ENCODE measurements around the gene RIOK1.
A peak's percentile ranks its signal among the peaks of the same experiment; 100 is the strongest.
"Not testable (repeated sequence)": the region's sequence is repeated elsewhere in the genome, so short reads cannot be mapped to it uniquely, and the experiment has no call there.

The RIOK1 gene

DNA sequence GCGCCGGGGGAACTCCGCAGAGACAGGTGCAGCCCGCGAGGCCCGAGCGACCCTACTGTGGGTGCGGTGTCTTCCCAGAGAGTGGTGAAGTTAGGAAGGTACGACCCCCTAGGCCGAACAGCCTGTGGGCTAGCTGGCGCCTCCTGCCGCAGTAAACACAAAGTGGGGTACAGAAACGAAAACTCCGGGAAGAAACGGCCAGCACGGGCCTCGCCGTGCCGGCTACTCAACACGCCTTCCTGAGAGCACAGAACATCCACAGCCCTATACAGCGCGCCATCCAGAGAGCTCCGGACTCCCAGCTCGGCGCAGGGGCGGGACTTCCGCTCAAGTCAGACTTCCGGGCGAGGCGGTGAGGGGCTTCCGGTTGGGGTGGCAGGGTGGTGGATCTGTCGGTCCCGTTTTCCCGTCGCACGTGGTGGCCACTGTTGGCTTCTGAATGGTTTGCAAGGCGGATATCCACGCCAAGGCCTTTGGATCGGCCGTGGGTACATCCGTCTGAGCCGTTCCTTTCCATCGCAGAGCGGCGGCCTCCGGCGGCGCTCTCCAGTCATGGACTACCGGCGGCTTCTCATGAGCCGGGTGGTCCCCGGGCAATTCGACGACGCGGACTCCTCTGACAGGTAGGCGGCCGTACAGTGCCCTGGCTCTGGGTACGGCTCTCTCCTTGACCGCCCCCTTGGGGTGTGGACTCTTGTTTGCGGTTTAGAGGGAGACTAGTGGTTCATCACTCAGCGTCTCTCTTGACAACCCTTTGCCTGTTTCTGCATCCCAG, at the start of gene RIOK1, which contains the start of gene CAGE1:
Gene RIOK1 (plus strand): TSS at position 358 of the 775 bp plus-strand sequence. CDS start 195 bp downstream, at position 553.
Gene CAGE1 (minus strand): TSS at position 292 of the 775 bp plus-strand sequence. CDS start 2,569 bp downstream, outside the sequence.
- peak; percentile 74 for DNase-seq (ENCODE audit: low spot score)

DNA sequence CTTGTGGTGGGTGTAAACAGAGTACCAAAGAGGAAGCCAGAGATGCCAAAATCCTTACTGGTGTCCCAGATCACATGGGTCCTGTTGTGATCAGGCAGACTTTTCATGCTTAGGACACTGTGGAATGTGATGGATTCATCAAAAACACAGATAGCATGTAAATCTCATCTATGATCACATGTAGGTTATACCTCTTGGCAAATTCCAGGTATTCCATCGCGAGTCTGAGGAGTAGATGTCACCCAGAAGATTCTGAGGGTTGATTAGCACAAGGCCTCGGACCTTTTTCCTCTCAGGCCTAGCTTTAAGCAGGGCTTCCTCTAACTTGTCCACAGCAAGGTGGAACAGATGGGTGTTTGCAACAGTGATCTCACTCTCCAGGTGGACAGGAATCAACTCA, 48.3 kb upstream of the RIOK1 start:
- DNase-seq (ENCODE audit: low spot score) = no peak

DNA sequence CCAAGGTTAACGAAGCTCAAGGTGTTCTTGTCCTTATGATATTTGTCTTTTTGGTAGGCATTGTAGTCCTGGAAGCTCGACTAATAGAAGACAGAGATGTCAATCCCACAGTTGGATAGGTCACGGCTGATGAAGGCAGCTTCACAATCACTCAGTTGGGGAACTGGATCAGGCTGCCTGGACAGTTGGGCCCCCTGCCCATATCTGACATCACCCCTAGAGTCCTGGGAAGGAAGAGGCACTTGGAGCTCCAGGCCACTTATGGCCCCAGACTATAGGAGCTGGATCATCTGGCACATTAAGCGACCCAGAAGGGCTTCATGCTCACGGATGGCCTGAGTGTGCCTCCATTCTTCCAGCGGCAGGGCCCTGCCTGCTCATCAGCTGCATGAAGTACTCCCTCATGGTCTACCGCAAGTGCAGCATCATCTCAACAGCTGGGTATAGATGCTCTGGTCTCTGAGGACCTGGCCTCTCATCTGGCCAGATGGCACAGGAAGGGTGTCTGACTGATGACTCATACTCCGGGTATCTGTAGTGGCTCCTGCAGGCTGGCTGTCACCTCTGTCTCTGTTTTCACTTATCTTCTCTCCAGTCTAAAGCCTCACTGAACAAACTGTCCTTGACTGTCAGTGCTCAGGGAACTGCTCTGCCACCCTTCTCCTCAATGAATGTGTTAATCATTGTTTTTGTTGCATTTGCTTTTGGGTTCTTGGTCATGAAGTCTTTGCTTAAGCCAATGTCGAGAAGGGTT, 47.4 kb upstream of the RIOK1 start:
- DNase-seq (ENCODE audit: low spot score) = no peak

DNA sequence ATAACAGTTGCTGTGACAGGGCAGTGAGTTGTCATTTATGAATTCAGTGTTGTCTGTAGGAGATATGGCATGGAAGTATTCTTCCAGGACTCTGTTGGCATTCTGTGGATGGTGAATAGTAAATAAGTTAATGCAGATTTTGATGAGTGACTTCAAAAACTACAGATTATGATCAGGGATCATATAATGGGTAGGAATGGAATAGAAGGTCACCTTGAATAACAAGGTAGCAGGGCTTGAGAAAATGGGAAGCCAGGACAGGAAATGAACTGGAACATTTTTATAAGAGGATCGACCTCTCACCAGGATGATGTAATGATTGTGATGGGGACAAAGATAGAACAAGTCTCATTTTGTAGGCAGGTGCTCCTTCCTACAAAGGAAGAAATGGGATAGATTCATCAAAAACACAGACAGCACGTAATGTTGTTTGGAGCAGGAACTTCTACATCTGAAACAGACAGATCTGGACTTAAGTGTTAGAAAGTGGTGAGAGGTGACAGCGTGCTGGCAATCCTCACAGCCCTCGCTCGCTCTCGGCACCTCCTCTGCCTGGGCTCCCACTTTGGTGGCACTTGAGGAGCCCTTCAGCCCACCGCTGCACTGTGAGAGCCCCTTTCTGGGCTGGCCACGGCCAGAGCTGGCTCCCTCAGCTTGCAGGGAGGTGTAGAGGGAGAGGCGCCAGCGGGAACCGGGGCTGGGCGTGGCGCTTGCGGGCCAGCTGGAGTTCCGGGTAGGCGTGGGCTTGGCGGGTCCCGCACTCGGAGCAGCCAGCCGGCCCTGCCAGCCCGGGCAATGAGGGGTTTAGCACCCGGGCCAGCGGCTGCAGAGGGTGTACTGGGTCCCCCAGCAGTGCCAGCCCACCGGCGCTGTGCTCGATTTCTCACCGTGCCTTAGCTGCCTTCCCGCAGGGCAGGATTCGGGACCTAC, 45.8 kb upstream of the RIOK1 start:
- DNase-seq (ENCODE audit: low spot score) = no peak

DNA sequence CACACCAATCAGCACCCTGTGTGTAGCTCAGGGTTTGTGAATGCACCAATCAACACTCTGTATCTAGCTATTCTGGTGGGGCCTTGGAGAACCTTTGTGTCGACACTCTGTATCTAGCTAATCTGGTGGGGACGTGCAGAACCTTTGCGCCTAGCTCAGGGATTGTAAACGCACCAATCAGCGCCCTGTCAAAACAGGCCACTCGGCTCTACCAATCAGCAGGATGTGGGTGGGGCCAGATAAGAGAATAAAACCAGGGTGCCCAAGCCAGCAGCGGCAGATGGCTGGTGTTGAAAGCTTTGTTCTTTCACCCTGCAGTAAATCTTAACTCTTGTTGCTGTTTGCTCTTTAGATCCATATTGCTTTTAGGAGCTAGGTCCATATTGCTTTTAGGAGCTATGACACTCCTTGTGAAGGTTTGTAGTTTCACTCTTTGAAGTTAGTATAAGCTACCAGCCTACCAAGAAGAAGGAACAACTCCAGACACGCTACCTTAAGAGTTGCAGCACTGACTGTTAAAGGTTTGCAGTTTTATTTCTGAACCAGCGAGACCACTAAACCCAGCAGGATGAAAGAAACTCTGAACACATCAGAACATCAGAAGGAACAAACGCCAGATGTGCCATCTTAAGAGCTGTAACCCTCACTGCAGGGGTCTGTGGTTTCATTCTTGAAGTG, 44.7 kb upstream of the RIOK1 start:
- DNase-seq (ENCODE audit: low spot score) = not testable (repeated sequence)

DNA sequence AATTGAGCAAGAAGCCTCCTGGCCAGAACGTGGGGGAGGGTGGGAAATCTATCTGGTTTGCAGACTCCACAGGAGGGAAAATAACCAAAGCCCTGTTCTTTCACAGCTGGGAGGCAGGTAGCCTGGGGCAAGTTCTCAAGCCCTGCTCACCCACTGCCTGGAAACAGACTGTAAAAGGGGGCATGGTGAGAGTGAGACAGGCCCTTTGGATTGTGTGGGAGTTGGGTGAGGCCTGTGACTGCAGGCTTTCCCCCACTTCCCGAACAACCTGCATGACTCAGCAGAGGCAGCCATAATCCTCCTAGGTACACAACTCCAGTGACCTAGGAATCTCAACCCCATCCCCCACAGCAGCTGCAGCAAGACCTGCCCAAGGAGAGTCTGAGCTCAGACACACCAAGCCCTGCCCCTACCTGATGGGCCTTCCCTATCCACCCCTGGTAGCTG, 42.0 kb upstream of the RIOK1 start:
- DNase-seq (ENCODE audit: low spot score) = not testable (repeated sequence)

DNA sequence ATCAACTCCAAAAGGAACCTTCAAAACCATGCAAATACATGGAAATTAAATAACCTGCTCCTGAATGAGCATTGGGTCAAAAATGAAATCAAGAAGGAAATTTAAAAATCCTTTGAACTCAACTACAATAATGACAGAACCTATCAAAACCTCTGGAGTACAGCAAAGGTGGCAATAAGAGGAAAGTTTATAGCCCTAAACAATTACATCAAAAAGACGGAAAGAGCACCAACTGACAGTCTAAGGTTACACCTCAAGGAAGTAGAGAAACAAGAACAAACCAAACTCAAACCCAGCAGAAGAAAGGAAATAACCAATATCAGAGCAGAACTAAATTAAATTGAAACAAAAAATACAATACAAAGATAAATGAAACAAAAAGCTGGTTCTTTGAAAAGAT, 39.0 kb upstream of the RIOK1 start:
- not testable (repeated sequence) for DNase-seq (ENCODE audit: low spot score)

DNA sequence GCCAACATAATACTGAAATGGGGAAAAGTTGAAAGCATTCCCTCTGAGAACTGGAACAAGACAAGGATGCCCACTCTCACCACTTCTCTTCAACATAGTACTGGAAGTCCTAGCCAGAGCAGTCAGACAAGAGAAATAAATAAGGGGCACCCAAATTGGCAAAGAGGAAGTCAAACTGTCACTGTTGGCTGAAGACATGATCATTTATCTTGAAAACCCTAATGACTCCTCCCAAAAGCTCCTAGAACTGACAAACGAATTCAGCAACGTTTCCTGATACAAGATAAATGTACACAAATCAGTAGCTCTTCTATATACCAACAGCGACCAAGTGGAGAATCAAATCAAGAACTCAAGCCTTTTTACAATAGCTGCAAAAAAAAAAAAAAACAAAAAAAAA, 37.7 kb upstream of the RIOK1 start:
- DNase-seq (ENCODE audit: low spot score) = not testable (repeated sequence)

DNA sequence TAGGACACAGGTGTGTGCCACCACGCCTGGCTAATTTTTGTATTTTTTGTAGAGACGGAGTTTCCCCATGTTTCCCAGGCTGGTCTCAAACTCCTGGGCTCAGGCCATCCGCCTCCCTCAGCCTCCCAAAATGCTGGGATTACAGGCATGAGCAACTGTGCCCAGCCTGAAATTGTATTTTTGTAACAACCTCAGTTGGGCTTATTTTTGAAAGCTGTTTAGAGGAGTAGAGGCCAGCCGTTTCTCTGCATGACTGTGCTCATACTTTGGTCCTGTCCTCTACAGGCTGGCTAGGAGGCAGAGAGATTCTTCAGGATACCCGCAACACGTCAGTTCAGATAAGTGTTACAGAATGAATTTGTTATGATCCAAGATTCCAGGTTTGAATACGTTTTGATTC, 22.2 kb upstream of the RIOK1 start:
- no peak for DNase-seq (ENCODE audit: low spot score)

DNA sequence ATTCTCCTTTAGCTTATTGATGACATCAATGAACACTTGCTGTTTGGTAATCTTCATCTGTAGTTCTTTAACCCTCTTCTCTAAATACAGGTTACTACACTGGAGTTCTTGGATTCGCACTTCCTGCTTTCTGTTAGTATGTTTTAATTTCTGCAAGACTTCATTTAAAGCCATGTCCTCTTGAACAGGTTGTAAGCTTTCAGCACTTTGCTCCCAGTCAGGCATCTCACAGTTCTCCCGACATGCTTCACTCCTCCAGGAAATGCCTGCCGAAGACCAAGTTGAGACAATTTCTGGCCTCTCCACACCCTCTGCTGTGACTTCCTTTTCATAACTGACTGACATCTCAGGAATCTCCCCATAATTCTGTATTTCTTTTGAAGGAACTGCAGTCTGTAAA, 15.9 kb upstream of the RIOK1 start:
- no peak for DNase-seq (ENCODE audit: low spot score)

DNA sequence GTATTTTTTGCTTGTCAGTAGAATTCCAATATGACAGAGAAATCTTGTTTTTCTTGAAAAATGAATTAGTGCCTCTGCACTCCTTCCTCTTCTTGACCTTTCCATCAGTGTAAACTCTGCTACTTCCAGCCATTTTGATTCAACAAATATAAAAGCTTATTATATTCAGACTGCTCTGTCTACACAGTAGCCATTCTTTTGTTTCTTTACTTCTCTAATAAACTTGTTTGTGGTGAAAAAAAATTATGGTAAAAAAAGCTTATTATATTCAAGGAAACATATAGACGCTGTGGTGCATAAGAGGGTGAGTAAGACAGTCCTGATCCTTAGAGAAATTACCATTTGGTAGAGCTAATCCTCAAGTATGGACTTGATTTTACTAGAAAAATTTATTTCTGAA, 11.6 kb upstream of the RIOK1 start:
- DNase-seq (ENCODE audit: low spot score) = no peak

DNA sequence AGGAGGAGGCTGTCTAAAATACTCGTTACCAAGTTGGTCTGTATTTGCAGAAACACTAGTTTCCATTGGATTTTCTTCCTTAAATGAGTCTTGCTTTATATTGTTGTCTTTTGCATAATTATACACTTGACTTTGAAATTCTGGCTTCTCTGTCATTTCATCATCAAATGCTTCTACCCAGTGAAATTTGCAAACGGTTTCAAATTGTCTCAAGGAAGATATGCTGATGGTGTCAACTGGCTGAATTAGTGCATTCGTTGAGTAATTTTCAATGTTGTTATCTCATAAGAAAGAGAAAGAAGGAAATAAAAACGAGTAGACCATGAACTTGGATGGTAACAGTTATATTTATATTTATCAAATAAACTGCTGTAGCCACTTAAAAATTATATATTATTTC, 10.9 kb upstream of the RIOK1 start:
- DNase-seq (ENCODE audit: low spot score) = no peak

DNA sequence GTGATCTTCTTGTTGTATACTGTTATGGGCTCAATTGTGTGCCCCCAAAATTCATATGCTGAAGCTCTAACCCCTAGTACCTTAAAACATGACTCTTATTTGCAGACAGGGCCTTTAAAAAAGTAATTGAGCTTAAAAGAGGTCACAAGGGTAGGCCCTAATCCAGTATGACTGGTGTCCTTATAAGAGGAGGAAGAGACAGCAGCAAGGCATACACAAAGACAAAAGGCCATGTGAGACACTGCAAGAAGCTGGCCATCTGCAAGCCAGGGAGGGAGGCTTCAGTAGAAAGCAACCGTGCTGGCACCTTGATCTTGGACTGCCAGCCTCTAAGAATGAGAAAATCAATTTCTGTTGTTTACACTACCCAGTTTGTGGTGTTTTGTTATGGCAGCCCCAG, 8.5 kb upstream of the RIOK1 start:
- DNase-seq (ENCODE audit: low spot score) = no peak

DNA sequence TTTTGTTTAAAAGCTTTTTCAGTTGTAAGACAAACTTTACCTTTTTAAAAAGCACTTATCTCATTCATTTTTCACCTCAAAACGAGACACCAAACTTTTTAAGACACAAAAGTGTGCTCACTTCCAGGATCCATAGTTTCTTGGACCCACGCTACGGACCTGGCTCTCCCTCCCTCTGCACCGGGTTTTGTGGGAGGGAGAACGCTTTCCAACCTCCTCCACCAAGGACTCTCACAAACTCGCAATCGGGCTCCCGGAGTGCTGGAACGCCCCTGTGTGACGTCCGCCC, 502 bp upstream of the RIOK1 start:
- DNase-seq (ENCODE audit: low spot score) = no peak

DNA sequence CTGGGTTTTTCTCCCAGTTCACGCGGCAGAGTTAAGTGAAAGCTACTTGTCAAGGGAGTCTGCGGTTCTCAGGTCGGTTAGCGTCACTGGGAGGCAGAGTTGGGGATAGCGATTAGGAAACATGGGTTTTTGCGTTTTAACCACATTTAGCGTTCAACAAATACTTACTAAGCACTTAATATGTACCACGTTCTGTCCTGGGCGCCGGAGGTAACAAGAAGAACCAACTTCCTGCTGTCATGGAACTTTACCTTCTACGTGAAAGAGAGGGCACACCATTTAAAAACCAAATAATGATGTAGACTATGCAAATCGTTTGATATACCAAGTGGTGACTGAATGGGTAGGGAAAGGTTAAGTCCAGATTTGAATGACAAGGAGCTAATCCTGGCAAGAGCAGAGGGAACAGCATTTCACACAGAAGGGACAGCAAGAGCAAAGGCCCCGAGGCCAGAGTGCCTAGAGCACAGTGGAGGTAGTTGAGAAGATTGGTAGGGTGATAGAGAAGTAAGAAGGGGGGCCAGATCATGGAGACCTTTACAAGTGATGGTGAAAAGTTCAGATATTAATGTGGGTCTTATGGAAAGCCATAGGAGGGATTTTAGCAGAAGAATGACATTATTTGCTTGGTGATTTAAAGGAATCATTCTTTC, 744 bp downstream of the RIOK1 start:
- no peak for DNase-seq (ENCODE audit: low spot score)

DNA sequence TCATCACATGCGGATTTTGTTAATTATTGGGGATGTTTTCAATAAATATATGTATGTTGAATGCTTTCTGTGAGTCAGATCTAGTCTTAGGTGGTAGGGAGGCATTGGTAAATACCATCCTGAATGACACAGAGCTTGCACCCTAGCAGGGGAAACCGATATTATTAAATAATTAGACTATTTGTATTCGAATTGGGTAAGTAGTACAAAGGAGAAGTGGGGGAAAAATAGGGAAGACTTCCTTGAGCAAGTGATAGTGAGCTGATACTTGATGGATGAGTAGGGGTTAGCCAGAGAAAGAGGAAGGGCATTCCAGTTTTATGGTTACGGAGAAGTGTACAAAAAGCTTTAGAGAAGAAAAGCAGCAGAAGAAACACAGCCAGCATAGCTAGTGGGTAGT, 1.5 kb downstream of the RIOK1 start:
- DNase-seq (ENCODE audit: low spot score) = no peak

DNA sequence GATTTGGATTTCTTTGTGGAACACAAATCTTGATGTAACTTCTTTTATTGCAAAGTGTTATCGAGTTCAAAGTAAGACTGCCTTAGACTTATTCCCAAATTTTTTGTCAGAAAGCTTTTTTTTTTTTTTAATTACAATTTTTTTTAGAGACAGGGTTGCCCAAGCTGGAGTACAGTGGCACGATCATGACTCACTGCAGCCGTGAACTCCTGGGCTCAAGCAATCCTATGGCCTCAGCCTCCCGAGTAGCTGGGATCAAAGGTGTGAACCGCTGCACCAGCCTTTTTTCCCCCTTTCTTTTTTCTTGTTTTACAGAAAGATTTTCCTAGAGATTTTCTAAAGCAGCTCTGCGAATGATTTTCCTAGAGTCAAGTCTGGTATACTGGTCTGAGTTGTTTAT, 2.8 kb downstream of the RIOK1 start:
- DNase-seq (ENCODE audit: low spot score) = no peak

DNA sequence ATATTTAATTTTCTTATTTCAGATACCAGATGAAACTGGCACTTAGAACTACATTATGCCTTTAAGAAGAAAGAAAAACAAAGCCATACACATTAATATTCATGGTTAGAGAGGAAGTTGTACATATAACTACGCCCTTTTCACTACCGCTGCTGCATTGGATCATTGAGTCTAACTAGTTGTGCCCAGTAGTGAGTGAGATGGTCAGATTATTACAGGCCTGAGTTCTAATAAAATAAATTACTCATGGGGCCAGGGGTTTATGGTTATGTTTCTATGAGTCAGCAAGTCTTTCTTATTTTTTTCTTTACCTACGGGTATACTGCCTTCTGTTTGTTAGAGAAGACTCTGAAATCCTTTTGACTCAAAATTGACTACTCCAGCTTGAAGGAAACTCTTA, 11.5 kb downstream of the RIOK1 start:
- DNase-seq (ENCODE audit: low spot score) = no peak

DNA sequence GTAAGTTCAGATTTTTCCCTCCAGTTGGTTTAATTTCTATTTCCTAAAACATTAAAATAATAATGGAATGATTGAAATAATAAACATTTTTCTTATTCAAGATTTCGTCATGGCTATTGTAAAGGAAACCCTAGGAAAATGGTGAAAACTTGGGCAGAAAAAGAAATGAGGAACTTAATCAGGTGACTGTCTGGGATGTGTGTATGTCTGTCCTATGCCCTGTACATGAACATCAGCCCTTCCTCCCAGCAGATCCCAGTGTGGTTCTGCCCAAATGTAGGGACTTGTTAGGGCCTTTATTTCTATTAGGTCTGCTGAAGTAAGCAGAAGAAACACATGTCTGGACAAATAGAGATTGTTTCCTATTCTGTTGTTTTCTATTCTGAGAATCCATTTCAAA, 13.1 kb downstream of the RIOK1 start:
- no peak for DNase-seq (ENCODE audit: low spot score)

DNA sequence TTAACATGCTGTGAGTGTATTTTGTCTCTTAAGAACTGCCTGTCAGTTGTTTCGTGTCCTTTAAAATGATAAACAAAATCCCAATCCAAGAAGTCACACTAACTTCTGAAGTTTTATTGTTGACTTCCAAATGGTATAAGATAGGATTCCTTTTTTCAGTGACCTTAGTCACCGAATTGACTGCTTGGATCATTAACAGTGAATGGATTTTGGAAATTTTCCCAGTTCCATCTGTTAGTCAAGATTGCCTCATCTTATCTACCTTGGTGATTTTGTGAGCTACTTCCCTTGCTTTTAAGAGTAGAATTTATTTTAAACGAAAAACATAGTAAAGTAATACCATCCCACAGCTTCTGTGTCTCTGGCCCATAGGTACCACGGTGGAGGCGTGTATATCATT, 14.9 kb downstream of the RIOK1 start:
- no peak for DNase-seq (ENCODE audit: low spot score)

DNA sequence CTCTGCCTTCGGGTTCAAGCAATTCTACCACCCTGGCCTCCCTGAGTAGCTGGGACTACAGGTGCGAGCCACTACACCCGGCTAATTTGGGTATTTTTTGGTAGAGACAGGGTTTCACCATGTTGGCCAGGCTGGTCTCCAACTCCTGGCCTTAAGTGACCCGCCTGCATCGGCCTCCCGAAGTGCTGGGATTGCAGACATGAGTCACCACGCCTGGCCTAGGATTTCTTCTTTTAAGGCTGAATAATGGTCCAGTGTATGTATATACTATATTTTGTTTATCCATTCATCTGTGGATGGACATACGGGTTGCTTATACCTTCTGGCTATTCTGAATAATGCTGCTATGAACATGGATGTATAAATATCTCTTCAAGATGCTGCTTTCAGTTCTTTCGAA, 17.1 kb downstream of the RIOK1 start:
- no peak for DNase-seq (ENCODE audit: low spot score)

Measured in HuH-7 (cell line).